ENCODE results near the gene TRMT61B.

Gene TRMT61B

DNA sequence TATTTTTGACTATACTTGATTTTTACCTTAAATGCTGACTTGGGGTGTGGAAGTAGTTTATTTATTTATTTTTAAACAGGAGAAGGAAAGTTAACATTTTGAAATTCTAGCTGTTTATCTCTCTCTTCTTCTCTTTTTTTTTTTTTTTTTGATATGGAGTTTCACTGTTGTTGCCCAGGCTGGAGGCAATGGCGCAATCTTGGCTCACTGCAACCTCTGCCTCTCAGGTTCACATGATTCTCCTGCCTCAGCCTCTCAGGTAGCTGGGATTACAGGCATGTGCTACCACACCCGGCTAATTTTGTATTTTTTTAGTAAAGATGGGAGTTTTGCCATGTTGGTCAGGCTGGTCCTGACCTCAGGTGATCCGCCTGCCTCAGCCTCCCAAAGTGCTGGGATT, 35.4 kb upstream of the TRMT61B start:
- DNase-seq (ENCODE audit: low spot score) = no peak
- in situ Hi-C loops (cut with MboI; ENCODE audit: low sequenced_read_pairs, unreplicated experiment) = no loop called here

DNA sequence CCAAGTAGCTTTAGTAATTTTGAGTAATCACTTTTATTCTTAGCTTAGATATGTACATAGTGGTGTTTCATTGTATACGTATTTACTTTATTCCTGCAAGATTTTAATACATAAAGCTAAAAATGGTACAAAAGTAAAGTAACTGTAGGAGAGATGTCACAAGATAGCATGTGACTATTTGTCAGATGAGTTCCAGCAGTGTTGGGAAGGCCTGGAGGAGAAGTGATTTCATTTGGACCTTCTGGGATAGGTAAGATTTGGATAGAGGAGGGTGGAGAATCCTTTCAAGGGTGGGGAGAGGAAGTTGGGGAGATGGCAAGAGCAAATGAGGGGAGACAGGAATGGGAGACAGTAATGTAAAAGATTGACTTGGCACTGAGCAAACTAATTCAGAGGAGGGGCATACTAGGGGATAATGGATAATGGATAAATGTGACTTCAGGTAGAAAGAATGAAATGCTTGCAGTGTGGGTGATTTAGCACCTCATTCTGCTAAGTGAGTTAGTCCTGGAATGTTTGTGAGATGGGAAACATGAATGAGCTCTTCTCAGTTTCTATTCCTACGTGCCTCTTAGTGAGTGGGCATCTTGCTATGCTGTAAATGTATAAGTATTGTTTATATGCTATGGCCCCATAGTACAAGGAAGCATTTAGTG, 34.8 kb upstream of the TRMT61B start:
- in situ Hi-C loops (cut with MboI; ENCODE audit: low sequenced_read_pairs, unreplicated experiment) = no loop called here
- TF ChIP-seq, protein P1, sequence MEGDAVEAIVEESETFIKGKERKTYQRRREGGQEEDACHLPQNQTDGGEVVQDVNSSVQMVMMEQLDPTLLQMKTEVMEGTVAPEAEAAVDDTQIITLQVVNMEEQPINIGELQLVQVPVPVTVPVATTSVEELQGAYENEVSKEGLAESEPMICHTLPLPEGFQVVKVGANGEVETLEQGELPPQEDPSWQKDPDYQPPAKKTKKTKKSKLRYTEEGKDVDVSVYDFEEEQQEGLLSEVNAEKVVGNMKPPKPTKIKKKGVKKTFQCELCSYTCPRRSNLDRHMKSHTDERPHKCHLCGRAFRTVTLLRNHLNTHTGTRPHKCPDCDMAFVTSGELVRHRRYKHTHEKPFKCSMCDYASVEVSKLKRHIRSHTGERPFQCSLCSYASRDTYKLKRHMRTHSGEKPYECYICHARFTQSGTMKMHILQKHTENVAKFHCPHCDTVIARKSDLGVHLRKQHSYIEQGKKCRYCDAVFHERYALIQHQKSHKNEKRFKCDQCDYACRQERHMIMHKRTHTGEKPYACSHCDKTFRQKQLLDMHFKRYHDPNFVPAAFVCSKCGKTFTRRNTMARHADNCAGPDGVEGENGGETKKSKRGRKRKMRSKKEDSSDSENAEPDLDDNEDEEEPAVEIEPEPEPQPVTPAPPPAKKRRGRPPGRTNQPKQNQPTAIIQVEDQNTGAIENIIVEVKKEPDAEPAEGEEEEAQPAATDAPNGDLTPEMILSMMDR (IDR thresholded peaks at IDR 0.05; ENCODE audit: borderline replicate concordance, control extremely low read depth, extremely low read depth, insufficient read depth, missing control alignments) = no peak
- no peak for DNase-seq (ENCODE audit: low spot score)

More for the DNA sequence above, 35.4 kb upstream of the TRMT61B start:
- TF ChIP-seq, protein P1 (IDR thresholded peaks at IDR 0.05; ENCODE audit: borderline replicate concordance, control extremely low read depth, extremely low read depth, insufficient read depth, missing control alignments) = no peak

DNA sequence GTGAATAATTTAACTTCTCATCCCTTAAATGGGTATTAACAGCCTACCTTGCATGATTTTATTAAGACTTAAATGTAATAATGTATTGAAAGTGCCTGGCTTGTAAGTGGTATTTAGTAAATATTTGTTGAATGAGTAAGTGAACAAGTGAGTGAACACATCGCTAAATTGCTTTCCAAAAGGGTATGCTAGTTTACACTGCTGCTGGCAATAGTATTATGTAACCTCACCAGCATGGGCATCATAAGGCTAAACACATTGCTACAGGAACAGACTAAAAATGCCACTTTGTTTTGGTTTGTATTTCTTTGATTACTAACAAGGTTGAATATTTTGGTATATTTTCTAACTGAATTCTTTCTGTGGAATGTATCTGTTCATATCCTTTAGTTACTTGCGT, 34.2 kb upstream of the TRMT61B start:
- no peak for DNase-seq (ENCODE audit: low spot score)
- in situ Hi-C loops (cut with MboI; ENCODE audit: low sequenced_read_pairs, unreplicated experiment) = no loop called here
- TF ChIP-seq, protein P1 (IDR thresholded peaks at IDR 0.05; ENCODE audit: borderline replicate concordance, control extremely low read depth, extremely low read depth, insufficient read depth, missing control alignments) = no peak

DNA sequence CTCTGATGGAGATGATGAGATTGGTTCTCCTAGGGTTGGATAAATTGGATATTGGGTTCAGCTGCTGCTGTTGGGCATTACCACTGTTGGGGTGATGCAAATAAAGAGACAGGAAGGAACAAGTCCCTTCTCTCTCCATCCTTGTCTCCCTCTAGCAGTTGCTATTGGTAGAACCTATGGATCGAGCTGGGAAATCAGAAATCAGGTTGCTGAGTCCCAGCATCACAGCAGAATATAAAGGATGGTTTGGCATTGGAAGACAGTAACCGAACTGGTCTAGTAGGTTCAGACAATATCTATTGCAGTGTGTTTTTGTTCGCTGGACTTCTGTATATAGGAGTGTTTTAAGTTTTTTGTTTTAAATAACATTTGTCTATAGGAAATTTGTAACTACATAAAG, 32.5 kb upstream of the TRMT61B start:
- in situ Hi-C loops (cut with MboI; ENCODE audit: low sequenced_read_pairs, unreplicated experiment) = no loop called here
- no peak for DNase-seq (ENCODE audit: low spot score)
- TF ChIP-seq, protein P1 (IDR thresholded peaks at IDR 0.05; ENCODE audit: borderline replicate concordance, control extremely low read depth, extremely low read depth, insufficient read depth, missing control alignments) = no peak

DNA sequence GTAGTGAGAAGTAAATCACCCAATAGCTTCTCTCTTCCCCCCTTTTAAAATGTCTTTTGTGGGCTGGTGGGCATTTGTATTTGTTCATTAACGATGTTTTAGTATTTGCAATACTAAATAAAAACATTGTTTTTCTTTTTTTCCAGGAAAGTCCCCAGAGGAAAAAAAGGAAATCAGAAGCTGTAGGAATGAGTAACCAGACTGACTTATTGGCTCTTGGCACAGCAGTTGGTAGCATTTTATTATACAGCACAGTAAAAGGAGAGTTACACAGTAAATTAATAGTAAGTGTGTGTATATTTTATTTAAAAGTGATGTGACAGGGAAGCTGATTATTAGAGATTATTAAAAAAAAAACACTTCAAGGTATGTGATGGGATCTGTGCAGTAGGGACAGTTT, 31.7 kb upstream of the TRMT61B start:
- in situ Hi-C loops (cut with MboI; ENCODE audit: low sequenced_read_pairs, unreplicated experiment) = no loop called here
- no peak for DNase-seq (ENCODE audit: low spot score)
- TF ChIP-seq, protein P1 (IDR thresholded peaks at IDR 0.05; ENCODE audit: borderline replicate concordance, control extremely low read depth, extremely low read depth, insufficient read depth, missing control alignments) = no peak

DNA sequence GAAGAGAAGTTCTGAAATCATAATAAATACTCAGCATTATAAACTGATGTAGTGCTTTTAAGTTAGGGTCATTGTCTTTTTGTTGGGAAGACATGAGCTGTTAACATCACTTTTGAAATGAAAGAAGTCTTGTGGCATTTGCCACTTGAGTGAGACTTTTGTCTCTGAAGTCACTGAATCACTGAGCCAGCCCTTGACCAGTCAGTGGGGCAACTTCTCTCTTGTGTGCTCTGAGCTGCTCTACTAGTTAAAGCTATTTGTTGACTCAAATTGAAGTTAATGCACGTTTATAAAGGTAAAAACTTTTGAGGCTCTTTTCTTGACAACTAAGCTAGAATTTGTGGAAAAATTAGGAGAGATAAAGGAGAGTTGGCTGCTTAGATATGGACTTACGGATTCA, 31.1 kb upstream of the TRMT61B start:
- in situ Hi-C loops (cut with MboI; ENCODE audit: low sequenced_read_pairs, unreplicated experiment) = no loop called here
- TF ChIP-seq, protein P1 (IDR thresholded peaks at IDR 0.05; ENCODE audit: borderline replicate concordance, control extremely low read depth, extremely low read depth, insufficient read depth, missing control alignments) = no peak
- DNase-seq (ENCODE audit: low spot score) = no peak

Data from GM13976 (cell line).